Ishikawa (cell line): Measurements from ENCODE around the gene PARD6G.

Experiments used
- CEBPB ChIP-seq: IDR thresholded peaks from 2 replicates; pipeline ENCODE4 v1.6.1; 2012
- CREB1 ChIP-seq: IDR thresholded peaks from 2 replicates; pipeline ENCODE4 v1.6.1; 2012; ENCODE audit warnings: low read depth
- EGR1 ChIP-seq: IDR thresholded peaks from 2 replicates; pipeline ENCODE4 v1.6.1; 2012
- EP300 ChIP-seq: IDR thresholded peaks from 2 replicates; pipeline ENCODE4 v1.6.1; 2012; ENCODE audit warnings: borderline replicate concordance
- FOXM1 ChIP-seq: IDR thresholded peaks from 2 replicates; pipeline ENCODE4 v1.6.1; 2012; ENCODE audit warnings: low read depth, borderline replicate concordance
- RAD21 ChIP-seq: IDR thresholded peaks from 2 replicates; pipeline ENCODE4 v1.6.1; 2012; ENCODE audit warnings: low read depth
- REST ChIP-seq: IDR thresholded peaks from 2 replicates; pipeline ENCODE4 v1.6.1; 2012; ENCODE audit warnings: low read depth, mild to moderate bottlenecking
- TAF1 ChIP-seq: IDR thresholded peaks from 2 replicates; pipeline ENCODE4 v1.6.1; 2012; ENCODE audit warnings: low read depth, mild to moderate bottlenecking
- TCF12 ChIP-seq: IDR thresholded peaks from 2 replicates; pipeline ENCODE4 v1.6.1; 2012; ENCODE audit warnings: low read depth
- TEAD4 ChIP-seq: IDR thresholded peaks from 2 replicates; pipeline ENCODE4 v1.6.1; 2012
- YY1 ChIP-seq: IDR thresholded peaks from 2 replicates; pipeline ENCODE4 v1.6.1; 2012; ENCODE audit warnings: low read depth
- ZBTB7A ChIP-seq: IDR thresholded peaks from 2 replicates; pipeline ENCODE4 v1.6.1; 2012; ENCODE audit warnings: low read depth
- TF ChIP-seq, protein P1 (sequence below): IDR thresholded peaks from 2 replicates; pipeline ENCODE4 v1.6.1; 2012
- TF ChIP-seq, protein P2 (sequence below): IDR thresholded peaks from 2 replicates; pipeline ENCODE4 v1.6.1; 2012

DNA sequence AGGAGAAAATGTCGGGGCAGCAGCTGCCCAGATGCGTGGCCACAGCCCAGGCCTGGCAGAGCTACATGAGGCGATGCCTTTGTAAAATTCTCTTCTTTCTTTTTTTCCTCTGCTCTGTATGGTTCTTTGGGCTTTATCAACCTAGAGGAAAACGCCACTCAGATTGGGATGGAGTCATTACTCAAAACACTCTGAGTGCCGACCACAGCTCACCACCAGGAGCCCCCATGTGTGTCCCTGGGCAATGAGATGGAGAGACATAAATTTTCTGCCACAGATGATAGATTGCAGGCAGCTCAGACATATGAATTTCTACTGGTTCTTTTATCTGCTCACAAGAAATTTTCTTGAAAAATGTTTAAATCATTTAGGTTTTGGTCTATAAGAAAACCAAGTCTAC lies 56.0 kb downstream of the PARD6G start:
- no peak for TF ChIP-seq EP300
- no peak for TF ChIP-seq TAF1
- no peak for TF ChIP-seq FOXM1
- TF ChIP-seq, protein P1, sequence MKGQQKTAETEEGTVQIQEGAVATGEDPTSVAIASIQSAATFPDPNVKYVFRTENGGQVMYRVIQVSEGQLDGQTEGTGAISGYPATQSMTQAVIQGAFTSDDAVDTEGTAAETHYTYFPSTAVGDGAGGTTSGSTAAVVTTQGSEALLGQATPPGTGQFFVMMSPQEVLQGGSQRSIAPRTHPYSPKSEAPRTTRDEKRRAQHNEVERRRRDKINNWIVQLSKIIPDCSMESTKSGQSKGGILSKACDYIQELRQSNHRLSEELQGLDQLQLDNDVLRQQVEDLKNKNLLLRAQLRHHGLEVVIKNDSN, result no peak
- no peak for TF ChIP-seq ZBTB7A
- TF ChIP-seq, protein P2, sequence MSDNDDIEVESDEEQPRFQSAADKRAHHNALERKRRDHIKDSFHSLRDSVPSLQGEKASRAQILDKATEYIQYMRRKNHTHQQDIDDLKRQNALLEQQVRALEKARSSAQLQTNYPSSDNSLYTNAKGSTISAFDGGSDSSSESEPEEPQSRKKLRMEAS, result no peak
- no peak for TF ChIP-seq YY1
- TF ChIP-seq REST, result no peak
- TF ChIP-seq CREB1, result no peak
- TF ChIP-seq TCF12, result no peak
- no peak for TF ChIP-seq TEAD4
- no peak for TF ChIP-seq RAD21
- TF ChIP-seq CEBPB, result no peak
- no peak for TF ChIP-seq EGR1
